WTC11 (cell line): ENCODE measurements around the gene ARL9. TPM values are rescaled to one million over a fixed set of nuclear protein-coding genes. Genes with fewer than 3 reads are reported as not detected.
A peak's percentile ranks its signal among the peaks of the same experiment; 100 is the strongest.

Experiments used
- ATAC-seq: fragments of 200-7000 bp; cut with Tn5 transposase; 2 replicates; pipeline ENCODE4 v1.10.0; 2021; ENCODE audit warnings: mild to moderate bottlenecking, moderate library complexity
- CTCF ChIA-PET: fragments of 300-600 bp; sonication (Branson Sonifier 250); formaldehyde crosslinking; loops from one replicate; lab custom pipeline; 2021; ENCODE audit warnings: antibody characterized with exemption; lab: Charles Lee
- POLR2A ChIA-PET: fragments of 350-600 bp; sonication (Branson Sonifier 250); formaldehyde crosslinking; loops from one replicate; lab custom pipeline; 2021; ENCODE audit warnings: antibody characterized with exemption; lab: Charles Lee
- DNase-seq: peaks from one replicate; pipeline ENCODE4 v3.0.0; 2021; ENCODE audit warnings: low spot score
- H3K27ac Mint-ChIP-seq: 2 replicates; pipeline ENCODE4 v1.8.0; 2021; ENCODE audit warnings: mixed read lengths
- H3K27me3 Mint-ChIP-seq: 2 replicates; pipeline ENCODE4 v1.8.0; 2021; ENCODE audit warnings: low read depth, mild to moderate bottlenecking, moderate library complexity, mixed read lengths
- H3K36me3 Mint-ChIP-seq: 2 replicates; pipeline ENCODE4 v1.8.0; 2021; ENCODE audit warnings: mixed read lengths
- H3K4me1 Mint-ChIP-seq: 2 replicates; pipeline ENCODE4 v1.8.0; 2022; ENCODE audit warnings: mixed read lengths
- H3K4me3 Mint-ChIP-seq: 2 replicates; pipeline ENCODE4 v1.8.0; 2021; ENCODE audit warnings: mild to moderate bottlenecking, moderate library complexity, mixed read lengths
- H3K9me3 Mint-ChIP-seq: 2 replicates; pipeline ENCODE4 v1.8.0; 2021; ENCODE audit warnings: mixed read lengths
- AFF4 ChIP-seq: sonication (generic); formaldehyde crosslinking; IDR thresholded peaks from 2 replicates; pipeline ENCODE4 v1.8.1; 2023; ENCODE audit warnings: mild to moderate bottlenecking, missing genetic modification reagents, borderline replicate concordance
- ATF2 ChIP-seq: sonication (generic); formaldehyde crosslinking; IDR thresholded peaks from 2 replicates; pipeline ENCODE4 v1.8.1; 2022; ENCODE audit warnings: low read depth, missing genetic modification reagents, borderline replicate concordance
- ATF3 ChIP-seq: sonication (generic); formaldehyde crosslinking; conservative IDR thresholded peaks from 2 replicates; pipeline ENCODE4 v1.8.1; 2022; ENCODE audit warnings: mild to moderate bottlenecking, missing genetic modification reagents
- E2F4 ChIP-seq: sonication (generic); formaldehyde crosslinking; IDR thresholded peaks from 2 replicates; pipeline ENCODE4 v1.8.1; 2022; ENCODE audit warnings: low read depth, mild to moderate bottlenecking, moderate library complexity, missing genetic modification reagents, borderline replicate concordance
- E2F5 ChIP-seq: sonication (generic); formaldehyde crosslinking; IDR thresholded peaks from 2 replicates; pipeline ENCODE4 v1.8.1; 2022; ENCODE audit warnings: mild to moderate bottlenecking, moderate library complexity, missing genetic modification reagents
- ELF4 ChIP-seq: sonication (generic); formaldehyde crosslinking; IDR thresholded peaks from 2 replicates; pipeline ENCODE4 v1.8.1; 2022; ENCODE audit warnings: low read depth, mild to moderate bottlenecking, moderate library complexity, missing genetic modification reagents
- EMX1 ChIP-seq: fragments of 250-450 bp; sonication (Bioruptor Pico); IDR thresholded peaks from 2 replicates; pipeline ENCODE4 v1.8.0; 2021; ENCODE audit warnings: mild to moderate bottlenecking
- FOXK1 ChIP-seq: sonication (generic); formaldehyde crosslinking; IDR thresholded peaks from 2 replicates; pipeline ENCODE4 v1.8.0; 2022; ENCODE audit warnings: mild to moderate bottlenecking, moderate library complexity, missing genetic modification reagents
- GTF2I ChIP-seq: fragments of 250-450 bp; sonication (Bioruptor Pico); conservative IDR thresholded peaks from 2 replicates; pipeline ENCODE4 v1.4.0; 2021; ENCODE audit warnings: mild to moderate bottlenecking
- NR1H2 ChIP-seq: sonication (generic); formaldehyde crosslinking; IDR thresholded peaks from 2 replicates; pipeline ENCODE4 v1.9.0; 2021; ENCODE audit warnings: mild to moderate bottlenecking, moderate library complexity, missing genetic modification reagents
- NR3C1 ChIP-seq: sonication (generic); formaldehyde crosslinking; conservative IDR thresholded peaks from 2 replicates; pipeline ENCODE4 v1.8.1; 2023; ENCODE audit warnings: low read depth, mild to moderate bottlenecking, missing genetic modification reagents
- PRRX2 ChIP-seq: fragments of 250-450 bp; sonication (Bioruptor Pico); IDR thresholded peaks from 2 replicates; pipeline ENCODE4 v1.8.0; 2021; ENCODE audit warnings: mild to moderate bottlenecking
- SMAD3 ChIP-seq: sonication (generic); formaldehyde crosslinking; IDR thresholded peaks from 2 replicates; pipeline ENCODE4 v1.8.0; 2022; ENCODE audit warnings: missing genetic modification reagents, mild to moderate bottlenecking, borderline replicate concordance
- USF1 ChIP-seq: sonication (generic); formaldehyde crosslinking; IDR thresholded peaks from 2 replicates; pipeline ENCODE4 v1.8.0; 2022; ENCODE audit warnings: mild to moderate bottlenecking, missing genetic modification reagents
- USF2 ChIP-seq: sonication (generic); formaldehyde crosslinking; IDR thresholded peaks from 2 replicates; pipeline ENCODE4 v1.8.1; 2023; ENCODE audit warnings: mild to moderate bottlenecking, missing genetic modification reagents, moderate library complexity
- ZNF425 ChIP-seq: fragments of 250-450 bp; sonication (Bioruptor Pico); conservative IDR thresholded peaks from 2 replicates; pipeline ENCODE4 v1.9.0; 2021; ENCODE audit warnings: mild to moderate bottlenecking
- ZNF671 ChIP-seq: fragments of 250-450 bp; sonication (Bioruptor Pico); IDR thresholded peaks from 2 replicates; pipeline ENCODE4 v1.8.0; 2021; ENCODE audit warnings: mild to moderate bottlenecking
- total RNA-seq: library from RNA; stranded (reverse); gene quantifications from 3 replicates; pipeline ENCODE4 v1.2.3, GENCODE V29; 2021

The ARL9 gene
- total RNA-seq, 1 experiment from 2014 or later, result 0.48 TPM

GRCh38 chr4:56464581-56464980 lies 41.0 kb upstream of the ARL9 start:
- Mint-ChIP-seq H3K27me3 (no peaks in the 10 kb centered on the region), H3K4me3 (no peak overlapping the region; the same call in 1 of the 2 replicates), H3K27ac (0 out of 2 replicates have a peak overlapping the region, but pooled peaks have one; percentile 22), H3K36me3 (peaks cover 32% of the 10 kb centered on the region), H3K4me1 (peaks cover 31% of the 10 kb centered on the region), H3K9me3 (no peaks in the 10 kb centered on the region)
- ChIA-PET CTCF (interaction anchor here (1.1 kb wide), 1 partner anchor 372 kb away, joined by 3 read pairs; no protein-coding TSS in a partner anchor), POLR2A (no interaction called here)
- DNase-seq (no peak), ATAC-seq (no peak)
- no peak for TF ChIP-seq EMX1 (CRISPR knock-in tag)
- TF ChIP-seq USF1 (CRISPR knock-in tag), result no peak
- no peak for TF ChIP-seq SMAD3 (CRISPR knock-in tag)
- no peak for TF ChIP-seq E2F4 (CRISPR knock-in tag)
- TF ChIP-seq FOXK1, result no peak
- TF ChIP-seq AFF4, result no peak

- POLR2A ChIA-PET, result interaction anchor here (0.7 to 2.1 kb wide), 2 partner anchors 30 to 56 kb away, joined by 3 to 10 read pairs; partner anchors contain the start of genes PAICS and PPAT
- TF ChIP-seq ATF3 (CRISPR knock-in tag) (no peak), PRRX2 (no peak), NR1H2 (CRISPR knock-in tag) (no peak), ELF4 (CRISPR knock-in tag) (no peak), ATF2 (CRISPR knock-in tag) (no peak), GTF2I (CRISPR knock-in tag) (no peak), ZNF671 (CRISPR knock-in tag) (no peak), E2F5 (no peak), AFF4 (no peak), ZNF425 (CRISPR knock-in tag) (no peak), NR3C1 (CRISPR knock-in tag) (no peak), USF2 (CRISPR knock-in tag) (no peak)
These were observed 39.8 kb upstream of the ARL9 start for GRCh38 chr4:56465599-56466295.

More at GRCh38 chr4:56465599-56466295, 39.8 kb upstream of the ARL9 start:
- Mint-ChIP-seq H3K4me1 (peaks cover 34% of the 10 kb centered on the region), H3K9me3 (no peaks in the 10 kb centered on the region), H3K27me3 (no peaks in the 10 kb centered on the region), H3K27ac (peak overlapping the region; percentile 90), H3K4me3 (peak overlapping the region; percentile 93), H3K36me3 (peaks cover 30% of the 10 kb centered on the region)
- ATAC-seq, result peak; percentile 5
- DNase-seq, result no peak
- CTCF ChIA-PET, result interaction anchor here (0.6 kb wide), 1 partner anchor 39 kb away, joined by 3 read pairs; the partner anchor contains the start of gene ARL9
